Measurements from ENCODE around the gene FLT3.

- TF ChIP-seq, protein P1, sequence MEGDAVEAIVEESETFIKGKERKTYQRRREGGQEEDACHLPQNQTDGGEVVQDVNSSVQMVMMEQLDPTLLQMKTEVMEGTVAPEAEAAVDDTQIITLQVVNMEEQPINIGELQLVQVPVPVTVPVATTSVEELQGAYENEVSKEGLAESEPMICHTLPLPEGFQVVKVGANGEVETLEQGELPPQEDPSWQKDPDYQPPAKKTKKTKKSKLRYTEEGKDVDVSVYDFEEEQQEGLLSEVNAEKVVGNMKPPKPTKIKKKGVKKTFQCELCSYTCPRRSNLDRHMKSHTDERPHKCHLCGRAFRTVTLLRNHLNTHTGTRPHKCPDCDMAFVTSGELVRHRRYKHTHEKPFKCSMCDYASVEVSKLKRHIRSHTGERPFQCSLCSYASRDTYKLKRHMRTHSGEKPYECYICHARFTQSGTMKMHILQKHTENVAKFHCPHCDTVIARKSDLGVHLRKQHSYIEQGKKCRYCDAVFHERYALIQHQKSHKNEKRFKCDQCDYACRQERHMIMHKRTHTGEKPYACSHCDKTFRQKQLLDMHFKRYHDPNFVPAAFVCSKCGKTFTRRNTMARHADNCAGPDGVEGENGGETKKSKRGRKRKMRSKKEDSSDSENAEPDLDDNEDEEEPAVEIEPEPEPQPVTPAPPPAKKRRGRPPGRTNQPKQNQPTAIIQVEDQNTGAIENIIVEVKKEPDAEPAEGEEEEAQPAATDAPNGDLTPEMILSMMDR (tag by site-specific recombination; IDR thresholded peaks at IDR 0.05), result no peak
- TF ChIP-seq ZNF24 (tag by site-specific recombination; IDR thresholded peaks at IDR 0.05), result no peak
These were observed 19.9 kb upstream of the FLT3 start for GRCh38 chr13:28120317-28120716.
